ENCODE data around the gene VWA3A.

VWA3A gene

GRCh38 chr16:22070361-22071330 lies 21.7 kb upstream of the VWA3A start:
- Mint-ChIP-seq H3K4me1 (peaks cover 6% of the 10 kb centered on the region), H3K4me3 (no peak overlapping the region), H3K27ac (ENCODE audit: low read depth) (no peak overlapping the region), H3K9me3 (no peaks in the 10 kb centered on the region), H3K36me3 (ENCODE audit: insufficient read depth) (peaks cover 1% of the 10 kb centered on the region), H3K27me3 (no peaks in the 10 kb centered on the region)
- no peak for DNase-seq (ENCODE audit: low spot score in 2 of 2)
- ATAC-seq (replicated peaks; ENCODE audit: extremely low read depth, poor library complexity, severe bottlenecking), result no peak

- Mint-ChIP-seq H3K27ac (ENCODE audit: low read depth) (no peak overlapping the region), H3K36me3 (ENCODE audit: insufficient read depth) (peaks cover 1% of the 10 kb centered on the region), H3K4me3 (no peak overlapping the region), H3K27me3 (no peaks in the 10 kb centered on the region), H3K4me1 (peaks cover 6% of the 10 kb centered on the region), H3K9me3 (no peaks in the 10 kb centered on the region)
- DNase-seq (ENCODE audit: low spot score in 2 of 2) (no peak), ATAC-seq (replicated peaks; ENCODE audit: extremely low read depth, poor library complexity, severe bottlenecking) (no peak)
Observed at GRCh38 chr16:22071331-22071910, 20.9 kb upstream of the VWA3A start.

GRCh38 chr16:22073350-22073749 lies 19.0 kb upstream of the VWA3A start:
- Mint-ChIP-seq H3K27me3 (no peaks in the 10 kb centered on the region), H3K36me3 (ENCODE audit: insufficient read depth) (peaks cover 3% of the 10 kb centered on the region), H3K9me3 (no peaks in the 10 kb centered on the region), H3K27ac (ENCODE audit: low read depth) (no peak overlapping the region), H3K4me3 (no peak overlapping the region), H3K4me1 (no peaks in the 10 kb centered on the region)
- no peak for DNase-seq (ENCODE audit: low spot score in 2 of 2)
- ATAC-seq (replicated peaks; ENCODE audit: extremely low read depth, poor library complexity, severe bottlenecking), result no peak

GRCh38 chr16:22075043-22075757 lies 17.1 kb upstream of the VWA3A start:
- Mint-ChIP-seq H3K4me3 (no peak overlapping the region), H3K27me3 (no peaks in the 10 kb centered on the region), H3K9me3 (no peaks in the 10 kb centered on the region), H3K27ac (ENCODE audit: low read depth) (peak overlapping the region; percentile 41), H3K36me3 (ENCODE audit: insufficient read depth) (peaks cover 3% of the 10 kb centered on the region), H3K4me1 (no peaks in the 10 kb centered on the region)
- no peak for ATAC-seq (replicated peaks; ENCODE audit: extremely low read depth, poor library complexity, severe bottlenecking)
- no peak for DNase-seq (ENCODE audit: low spot score in 2 of 2)

GRCh38 chr16:22075776-22076175 lies 16.6 kb upstream of the VWA3A start:
- no peaks in the 10 kb centered on the region for H3K27me3 Mint-ChIP-seq
- no peak for ATAC-seq (replicated peaks; ENCODE audit: extremely low read depth, poor library complexity, severe bottlenecking)

GRCh38 chr16:22077700-22078313 lies 14.5 kb upstream of the VWA3A start:
- Mint-ChIP-seq H3K9me3 (no peaks in the 10 kb centered on the region), H3K4me3 (no peak overlapping the region), H3K27ac (ENCODE audit: low read depth) (no peak overlapping the region), H3K36me3 (ENCODE audit: insufficient read depth) (peaks cover 3% of the 10 kb centered on the region), H3K4me1 (no peaks in the 10 kb centered on the region), H3K27me3 (no peaks in the 10 kb centered on the region)
- peak; percentile 65 for ATAC-seq (replicated peaks; ENCODE audit: extremely low read depth, poor library complexity, severe bottlenecking)
- peak; percentile 59 to 68 for DNase-seq (ENCODE audit: low spot score in 2 of 2)

More at GRCh38 chr16:22075776-22076175, 16.6 kb upstream of the VWA3A start:
- Mint-ChIP-seq H3K27ac (ENCODE audit: low read depth) (no peak overlapping the region), H3K36me3 (ENCODE audit: insufficient read depth) (peaks cover 3% of the 10 kb centered on the region), H3K9me3 (no peaks in the 10 kb centered on the region), H3K4me1 (no peaks in the 10 kb centered on the region), H3K4me3 (no peak overlapping the region)
- DNase-seq (ENCODE audit: low spot score in 2 of 2), result no peak

GRCh38 chr16:22078656-22079055 lies 13.7 kb upstream of the VWA3A start:
- no peak for ATAC-seq (replicated peaks; ENCODE audit: extremely low read depth, poor library complexity, severe bottlenecking)
- H3K4me1 Mint-ChIP-seq, result no peaks in the 10 kb centered on the region
- H3K36me3 Mint-ChIP-seq (ENCODE audit: insufficient read depth), result peaks cover 3% of the 10 kb centered on the region
- no peaks in the 10 kb centered on the region for H3K27me3 Mint-ChIP-seq
- no peak for DNase-seq (ENCODE audit: low spot score in 2 of 2)
- H3K27ac Mint-ChIP-seq (ENCODE audit: low read depth), result no peak overlapping the region
- no peak overlapping the region for H3K4me3 Mint-ChIP-seq
- no peaks in the 10 kb centered on the region for H3K9me3 Mint-ChIP-seq

- H3K36me3 Mint-ChIP-seq (ENCODE audit: insufficient read depth), result peaks cover 9% of the 10 kb centered on the region
- no peak for ATAC-seq (replicated peaks; ENCODE audit: extremely low read depth, poor library complexity, severe bottlenecking)
- DNase-seq (ENCODE audit: low spot score in 2 of 2), result no peak
- H3K27ac Mint-ChIP-seq (ENCODE audit: low read depth), result no peak overlapping the region
- no peak overlapping the region for H3K4me3 Mint-ChIP-seq
- H3K27me3 Mint-ChIP-seq, result no peaks in the 10 kb centered on the region
- no peaks in the 10 kb centered on the region for H3K9me3 Mint-ChIP-seq
- no peaks in the 10 kb centered on the region for H3K4me1 Mint-ChIP-seq
Observed at GRCh38 chr16:22081050-22081449, 11.3 kb upstream of the VWA3A start.

GRCh38 chr16:22086440-22086839 lies 5.9 kb upstream of the VWA3A start:
- no peak for ATAC-seq (replicated peaks; ENCODE audit: extremely low read depth, poor library complexity, severe bottlenecking)
- H3K4me3 Mint-ChIP-seq, result no peak overlapping the region
- no peak overlapping the region for H3K27ac Mint-ChIP-seq (ENCODE audit: low read depth)
- no peak for DNase-seq (ENCODE audit: low spot score in 2 of 2)
- H3K4me1 Mint-ChIP-seq, result no peaks in the 10 kb centered on the region
- H3K36me3 Mint-ChIP-seq (ENCODE audit: insufficient read depth), result peaks cover 11% of the 10 kb centered on the region
- no peaks in the 10 kb centered on the region for H3K9me3 Mint-ChIP-seq
- H3K27me3 Mint-ChIP-seq, result no peaks in the 10 kb centered on the region

GRCh38 chr16:22088642-22089041 lies 3.7 kb upstream of the VWA3A start:
- DNase-seq (ENCODE audit: low spot score in 2 of 2) (no peak), ATAC-seq (replicated peaks; ENCODE audit: extremely low read depth, poor library complexity, severe bottlenecking) (no peak)
- Mint-ChIP-seq H3K36me3 (ENCODE audit: insufficient read depth) (peaks cover 11% of the 10 kb centered on the region), H3K4me1 (no peaks in the 10 kb centered on the region), H3K27me3 (no peaks in the 10 kb centered on the region), H3K27ac (ENCODE audit: low read depth) (no peak overlapping the region), H3K9me3 (no peaks in the 10 kb centered on the region), H3K4me3 (no peak overlapping the region)

GRCh38 chr16:22089910-22090309 lies 2.4 kb upstream of the VWA3A start:
- Mint-ChIP-seq H3K4me1 (no peaks in the 10 kb centered on the region), H3K27me3 (peaks cover 4% of the 10 kb centered on the region), H3K9me3 (no peaks in the 10 kb centered on the region), H3K4me3 (no peak overlapping the region), H3K27ac (ENCODE audit: low read depth) (no peak overlapping the region), H3K36me3 (ENCODE audit: insufficient read depth) (peaks cover 11% of the 10 kb centered on the region)
- no peak for ATAC-seq (replicated peaks; ENCODE audit: extremely low read depth, poor library complexity, severe bottlenecking)
- no peak for DNase-seq (ENCODE audit: low spot score in 2 of 2)

GRCh38 chr16:22091721-22092120 lies 620 bp upstream of the VWA3A start:
- Mint-ChIP-seq H3K9me3 (no peaks in the 10 kb centered on the region), H3K4me3 (no peak overlapping the region), H3K27ac (ENCODE audit: low read depth) (no peak overlapping the region), H3K4me1 (no peaks in the 10 kb centered on the region), H3K27me3 (peaks cover 19% of the 10 kb centered on the region), H3K36me3 (ENCODE audit: insufficient read depth) (peaks cover 1% of the 10 kb centered on the region)
- DNase-seq (ENCODE audit: low spot score in 2 of 2) (no peak), ATAC-seq (replicated peaks; ENCODE audit: extremely low read depth, poor library complexity, severe bottlenecking) (no peak)

Data from central memory CD8-positive, alpha-beta T cell (primary cell).